ENCODE measurements around the gene RTRAF.

RTRAF gene

GRCh38 chr14:51990488-51990887 lies 1.1 kb downstream of the RTRAF start:
- H3K27ac ChIP-seq = no peak overlapping the region

GRCh38 chr14:51993285-51993920 lies 4.1 kb downstream of the RTRAF start:
- H3K27ac ChIP-seq = no peak overlapping the region
- DNase-seq (ENCODE audit: low read depth, low spot score) = no peak

More at GRCh38 chr14:51990488-51990887, 1.1 kb downstream of the RTRAF start:
- no peak for DNase-seq (ENCODE audit: low read depth, low spot score)

GRCh38 chr14:51996148-51996746 lies 6.9 kb downstream of the RTRAF start:
- no peak overlapping the region for H3K27ac ChIP-seq
- DNase-seq (ENCODE audit: low read depth, low spot score) = no peak

GRCh38 chr14:51998348-51998747 lies 9.0 kb downstream of the RTRAF start:
- DNase-seq (ENCODE audit: low read depth, low spot score) = no peak
- no peak overlapping the region for H3K27ac ChIP-seq

GRCh38 chr14:51999084-51999483 lies 9.7 kb downstream of the RTRAF start:
- H3K27ac ChIP-seq = no peak overlapping the region
- no peak for DNase-seq (ENCODE audit: low read depth, low spot score)

- H3K27ac ChIP-seq = no peak overlapping the region
- DNase-seq (ENCODE audit: low read depth, low spot score) = no peak
Observed at GRCh38 chr14:52000019-52000582, 10.8 kb downstream of the RTRAF start.

- H3K27ac ChIP-seq = no peak overlapping the region
- DNase-seq (ENCODE audit: low read depth, low spot score) = no peak
Observed at GRCh38 chr14:52000696-52001095, 11.3 kb downstream of the RTRAF start.

GRCh38 chr14:52002542-52002941 lies 13.2 kb downstream of the RTRAF start:
- no peak for DNase-seq (ENCODE audit: low read depth, low spot score)
- no peak overlapping the region for H3K27ac ChIP-seq

GRCh38 chr14:52003324-52003723 lies 14.0 kb downstream of the RTRAF start:
- DNase-seq (ENCODE audit: low read depth, low spot score) = no peak
- no peak overlapping the region for H3K27ac ChIP-seq

GRCh38 chr14:52005625-52006024 lies 16.3 kb downstream of the RTRAF start:
- H3K27ac ChIP-seq = no peak overlapping the region
- DNase-seq (ENCODE audit: low read depth, low spot score) = no peak

GRCh38 chr14:52006361-52006760 lies 17.0 kb downstream of the RTRAF start:
- H3K27ac ChIP-seq = no peak overlapping the region
- DNase-seq (ENCODE audit: low read depth, low spot score) = no peak

GRCh38 chr14:52007211-52007610 lies 17.9 kb downstream of the RTRAF start:
- no peak overlapping the region for H3K27ac ChIP-seq
- DNase-seq (ENCODE audit: low read depth, low spot score) = no peak

GRCh38 chr14:52007637-52008036 lies 18.3 kb downstream of the RTRAF start:
- H3K27ac ChIP-seq = no peak overlapping the region
- DNase-seq (ENCODE audit: low read depth, low spot score) = no peak

- DNase-seq (ENCODE audit: low read depth, low spot score) = no peak
Observed at GRCh38 chr14:52008136-52008535, 18.8 kb downstream of the RTRAF start.

GRCh38 chr14:52010173-52010693 lies 20.9 kb downstream of the RTRAF start:
- no peak overlapping the region for H3K27ac ChIP-seq
- DNase-seq (ENCODE audit: low read depth, low spot score) = no peak

More at GRCh38 chr14:52008136-52008535, 18.8 kb downstream of the RTRAF start:
- H3K27ac ChIP-seq = no peak overlapping the region

- no peak for DNase-seq (ENCODE audit: low read depth, low spot score)
- no peak overlapping the region for H3K27ac ChIP-seq
Observed at GRCh38 chr14:52011523-52011922, 22.2 kb downstream of the RTRAF start.

GRCh38 chr14:52012635-52013034 lies 23.3 kb downstream of the RTRAF start:
- H3K27ac ChIP-seq = no peak overlapping the region
- DNase-seq (ENCODE audit: low read depth, low spot score) = no peak

GRCh38 chr14:52013984-52014600 lies 24.7 kb downstream of the RTRAF start:
- no peak overlapping the region for H3K27ac ChIP-seq
- no peak for DNase-seq (ENCODE audit: low read depth, low spot score)

- H3K27ac ChIP-seq = no peak overlapping the region
- no peak for DNase-seq (ENCODE audit: low read depth, low spot score)
Observed at GRCh38 chr14:52014601-52015267, 25.4 kb downstream of the RTRAF start.

- H3K27ac ChIP-seq = no peak overlapping the region
- no peak for DNase-seq (ENCODE audit: low read depth, low spot score)
Observed at GRCh38 chr14:52015411-52016030, 26.2 kb downstream of the RTRAF start.
